Brain microvascular endothelial cell (primary cell): ENCODE measurements around the gene ADCK1.
"Not testable (repeated sequence)": the region's sequence is repeated elsewhere in the genome, so short reads cannot be mapped to it uniquely, and the experiment has no call there.

Experiments
- DNase-seq: peaks from one replicate; pipeline ENCODE4 v3.0.0-alpha.2; 2020
- H3K27ac ChIP-seq: fragments of 250-450 bp; sonication (Bioruptor Pico); 2 replicates; pipeline ENCODE4 v1.5.1; 2020; ENCODE audit warnings: mild to moderate bottlenecking, moderate library complexity
- H3K27me3 ChIP-seq: fragments of 250-450 bp; sonication (Bioruptor Pico); replicated peaks from 2 replicates; pipeline ENCODE4 v1.5.1; 2020; ENCODE audit warnings: mild to moderate bottlenecking
- H3K36me3 ChIP-seq: fragments of 250-450 bp; sonication (Bioruptor Pico); replicated peaks from 2 replicates; pipeline ENCODE4 v1.5.1; 2020; ENCODE audit warnings: mild to moderate bottlenecking
- H3K4me3 ChIP-seq: 2 replicates; pipeline ENCODE4 v1.5.1; 2011; ENCODE audit warnings: low read depth, mild to moderate bottlenecking, control low read depth, low read length, moderate library complexity
- in situ Hi-C: cut with HindIII; loops from 2 replicates; pipeline ENCODE4 v1.10.0; 2017; ENCODE audit warnings: low sequenced_read_pairs, low pct_ligation_motif_present
- TF ChIP-seq, protein P1 (sequence below): IDR thresholded peaks from 2 replicates; pipeline ENCODE4 v1.5.1; 2011; ENCODE audit warnings: low read depth, mild to moderate bottlenecking, moderate library complexity, low read length, control low read depth, inconsistent platforms; ENCODE audit errors: missing control alignments

ADCK1 gene

DNA sequence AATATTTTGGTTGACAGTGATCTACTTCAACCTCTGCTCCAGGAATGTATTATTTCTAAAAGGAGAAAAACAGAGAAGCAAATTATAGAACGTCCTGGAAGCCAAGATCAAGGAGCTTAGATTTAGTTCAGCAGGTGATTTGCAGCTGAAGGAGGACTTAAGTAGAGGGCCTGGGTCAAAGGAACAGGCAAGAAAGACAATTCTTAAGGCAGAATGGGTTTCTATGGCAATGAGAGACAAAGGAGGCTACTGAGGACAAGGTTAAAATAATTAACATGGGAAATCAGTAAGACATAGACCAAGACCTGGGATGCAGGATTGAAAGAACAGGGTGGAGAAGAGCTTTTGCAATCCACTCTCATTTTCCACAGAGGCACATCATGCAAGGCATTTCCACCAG is 36.6 kb upstream of the ADCK1 start:
- TF ChIP-seq, protein P1, sequence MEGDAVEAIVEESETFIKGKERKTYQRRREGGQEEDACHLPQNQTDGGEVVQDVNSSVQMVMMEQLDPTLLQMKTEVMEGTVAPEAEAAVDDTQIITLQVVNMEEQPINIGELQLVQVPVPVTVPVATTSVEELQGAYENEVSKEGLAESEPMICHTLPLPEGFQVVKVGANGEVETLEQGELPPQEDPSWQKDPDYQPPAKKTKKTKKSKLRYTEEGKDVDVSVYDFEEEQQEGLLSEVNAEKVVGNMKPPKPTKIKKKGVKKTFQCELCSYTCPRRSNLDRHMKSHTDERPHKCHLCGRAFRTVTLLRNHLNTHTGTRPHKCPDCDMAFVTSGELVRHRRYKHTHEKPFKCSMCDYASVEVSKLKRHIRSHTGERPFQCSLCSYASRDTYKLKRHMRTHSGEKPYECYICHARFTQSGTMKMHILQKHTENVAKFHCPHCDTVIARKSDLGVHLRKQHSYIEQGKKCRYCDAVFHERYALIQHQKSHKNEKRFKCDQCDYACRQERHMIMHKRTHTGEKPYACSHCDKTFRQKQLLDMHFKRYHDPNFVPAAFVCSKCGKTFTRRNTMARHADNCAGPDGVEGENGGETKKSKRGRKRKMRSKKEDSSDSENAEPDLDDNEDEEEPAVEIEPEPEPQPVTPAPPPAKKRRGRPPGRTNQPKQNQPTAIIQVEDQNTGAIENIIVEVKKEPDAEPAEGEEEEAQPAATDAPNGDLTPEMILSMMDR: no peak
- in situ Hi-C loops: no loop called here

DNA sequence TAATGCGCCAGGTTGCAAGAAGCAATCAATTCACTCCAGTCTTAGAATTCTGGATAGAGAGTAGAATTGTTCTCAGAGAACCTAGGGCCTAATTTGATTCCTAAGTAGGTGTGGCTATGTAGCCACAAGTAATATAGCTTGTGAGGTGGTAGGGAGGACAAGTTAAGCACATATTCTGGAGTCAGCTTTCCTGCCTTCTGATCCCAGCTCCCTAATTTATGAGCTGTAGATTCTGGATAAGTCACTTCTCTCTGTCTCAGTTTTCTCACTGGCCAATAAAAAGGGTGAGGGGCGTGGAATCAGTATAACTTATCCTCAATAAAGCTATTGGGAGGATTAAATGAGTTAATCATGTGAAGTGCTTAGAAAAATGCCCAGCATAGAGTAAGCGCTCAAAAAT is 35.9 kb upstream of the ADCK1 start:
- H3K36me3 ChIP-seq: no peaks in the 10 kb centered on the region
- no peak for DNase-seq
- TF ChIP-seq, protein P1: no peak
- H3K27ac ChIP-seq: no peak overlapping the region
- H3K4me3 ChIP-seq: no peak overlapping the region
- H3K27me3 ChIP-seq: no peaks in the 10 kb centered on the region
- in situ Hi-C loops: no loop called here

More for the DNA sequence above, 36.6 kb upstream of the ADCK1 start:
- no peaks in the 10 kb centered on the region for H3K27me3 ChIP-seq
- no peak for DNase-seq
- no peaks in the 10 kb centered on the region for H3K36me3 ChIP-seq
- H3K4me3 ChIP-seq: no peak overlapping the region
- no peak overlapping the region for H3K27ac ChIP-seq

DNA sequence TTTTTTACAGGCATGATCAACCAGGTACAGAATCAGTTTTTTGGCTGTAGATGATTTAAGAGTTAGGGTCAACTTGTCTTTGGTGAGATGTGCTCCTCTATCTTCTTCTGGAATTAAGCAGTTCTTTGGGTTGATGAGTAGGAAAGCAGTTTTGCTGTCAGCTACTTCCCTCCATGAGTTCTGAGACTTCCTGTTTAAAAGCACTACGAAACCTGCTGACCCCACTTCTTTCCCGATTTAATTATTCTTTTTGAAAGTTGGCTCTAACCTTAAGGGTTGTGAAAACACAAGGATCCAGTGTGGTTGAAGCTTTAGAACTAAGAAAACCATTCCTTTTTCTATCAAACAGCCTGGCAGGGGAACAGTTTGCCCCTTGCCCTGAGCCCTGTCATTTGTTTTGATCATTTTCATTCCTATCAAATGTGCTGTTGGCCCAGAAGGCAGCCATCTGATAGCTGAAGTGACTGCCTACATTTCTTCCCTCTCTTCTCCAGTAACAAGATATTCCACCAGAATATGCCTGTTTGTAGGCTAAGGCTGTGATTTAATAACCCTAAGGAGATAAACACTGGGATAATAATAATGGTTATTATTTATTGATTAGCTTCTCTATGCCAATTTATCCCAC is 31.4 kb upstream of the ADCK1 start:
- in situ Hi-C loops, DNase-seq, H3K27me3 ChIP-seq, H3K4me3 ChIP-seq, H3K36me3 ChIP-seq, H3K27ac ChIP-seq: not testable (repeated sequence)

DNA sequence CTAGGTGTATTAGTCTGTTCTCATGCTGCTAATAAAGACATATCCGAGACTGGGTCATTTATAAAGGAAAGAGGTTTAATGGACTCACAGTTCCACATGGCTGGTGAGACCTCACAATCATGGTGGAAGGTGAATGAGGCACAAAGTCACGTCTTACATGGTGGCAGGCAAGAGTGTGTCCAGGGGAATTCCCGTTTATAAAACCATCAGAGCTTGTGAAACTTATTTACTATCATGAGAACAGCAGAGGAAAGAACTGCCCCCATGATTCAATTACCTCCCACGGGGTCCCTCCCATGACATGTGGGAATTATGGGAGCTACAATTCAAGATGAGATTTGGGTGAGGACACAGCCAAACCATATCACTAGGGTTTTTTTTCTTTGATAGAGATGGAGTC is 25.9 kb upstream of the ADCK1 start:
- in situ Hi-C loops, H3K4me3 ChIP-seq, H3K36me3 ChIP-seq, H3K27ac ChIP-seq, H3K27me3 ChIP-seq, DNase-seq: not testable (repeated sequence)

DNA sequence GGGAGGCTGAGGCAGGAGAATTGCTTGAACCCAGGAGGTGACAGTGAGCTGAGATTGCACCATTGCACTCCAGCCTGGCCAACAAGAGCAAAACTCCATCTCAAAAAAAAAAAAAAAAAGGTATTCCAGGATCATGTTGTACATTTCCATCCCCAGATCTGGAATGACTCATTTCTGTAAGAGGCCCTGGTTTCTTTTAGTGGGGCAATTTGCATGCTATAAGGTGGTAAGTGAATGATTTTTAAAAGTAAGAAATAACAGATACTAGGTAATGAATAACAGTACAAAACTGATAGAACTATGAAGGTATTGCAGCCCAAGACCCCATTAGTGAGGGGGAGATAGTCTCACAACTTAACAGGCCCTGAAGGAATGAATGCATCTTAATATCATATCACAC is 17.7 kb upstream of the ADCK1 start:
- no peak overlapping the region for H3K4me3 ChIP-seq
- H3K27me3 ChIP-seq: no peaks in the 10 kb centered on the region
- in situ Hi-C loops: no loop called here
- H3K27ac ChIP-seq: no peak overlapping the region
- no peaks in the 10 kb centered on the region for H3K36me3 ChIP-seq
- no peak for DNase-seq
- TF ChIP-seq, protein P1: no peak

DNA sequence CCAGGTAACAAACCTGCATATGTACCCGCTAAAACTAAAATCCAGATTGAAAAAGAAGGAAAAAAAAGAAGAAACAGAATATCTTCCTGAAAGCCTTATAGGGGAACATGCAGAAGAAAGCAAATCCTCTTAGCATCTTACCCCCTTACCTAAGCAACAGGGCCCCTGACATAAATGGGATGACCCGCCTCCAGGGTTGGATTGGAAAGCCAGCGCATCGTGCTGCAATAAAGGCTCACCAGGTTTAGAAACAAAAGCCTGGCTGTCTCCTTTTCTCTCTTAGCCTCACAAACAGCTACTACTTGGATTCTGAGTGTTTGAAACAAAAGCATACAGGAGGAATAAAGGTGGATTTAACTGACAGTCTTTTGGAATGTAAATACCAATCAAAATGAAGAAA is 13.8 kb upstream of the ADCK1 start:
- Histone ChIP-seq H3K4me3 (no peak overlapping the region), H3K36me3 (no peaks in the 10 kb centered on the region), H3K27me3 (no peaks in the 10 kb centered on the region), H3K27ac (no peak overlapping the region)
- TF ChIP-seq, protein P1: no peak
- no peak for DNase-seq
- in situ Hi-C loops: no loop called here

DNA sequence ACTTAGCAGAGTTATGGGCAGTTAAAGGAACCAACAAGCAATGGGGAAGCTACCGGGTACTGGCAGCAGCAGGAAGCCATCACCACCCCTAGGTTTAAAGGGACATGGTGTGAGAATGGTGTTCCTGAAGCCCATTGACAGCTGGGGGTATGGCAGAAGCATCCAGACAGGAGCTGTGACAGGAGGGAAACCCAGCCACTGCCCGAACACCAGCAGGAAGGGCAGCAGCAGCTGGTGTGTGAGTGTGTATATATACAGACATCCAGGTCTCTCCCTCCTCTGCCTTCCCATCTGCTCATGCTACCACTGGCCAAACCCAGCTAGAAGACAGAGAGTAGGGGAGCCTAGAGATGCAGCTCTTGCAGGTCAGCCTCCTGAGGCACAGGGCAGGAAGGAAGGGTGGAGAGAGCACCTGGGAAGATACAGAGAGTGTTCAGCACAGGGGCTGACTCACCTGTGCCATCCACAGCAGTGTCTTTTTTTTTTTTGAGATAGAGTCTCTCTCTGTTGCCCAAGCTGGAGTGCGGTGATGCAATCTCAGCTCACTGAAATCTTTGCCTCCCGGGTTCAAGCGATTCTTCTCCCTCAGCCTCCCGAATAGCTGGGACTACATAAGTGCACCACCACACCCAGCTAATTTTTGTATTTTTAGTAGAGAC is 9.2 kb upstream of the ADCK1 start:
- H3K27ac ChIP-seq: no peak overlapping the region
- no peak overlapping the region for H3K4me3 ChIP-seq
- in situ Hi-C loops: no loop called here
- DNase-seq: no peak
- no peaks in the 10 kb centered on the region for H3K27me3 ChIP-seq
- H3K36me3 ChIP-seq: no peaks in the 10 kb centered on the region
- TF ChIP-seq, protein P1: no peak
